A549 (cell line): Measurements from ENCODE around the gene ZBTB47. TPM values are rescaled to one million over a fixed set of nuclear protein-coding genes. Genes with fewer than 3 reads are reported as not detected.

Experiments
- ATAC-seq, 2 experiments: fragments of 200-7000 bp in 1 of 2; fragments of >200 bp in 1 of 2; cut with Nextera tagmentation in 1 of 2; cut with Tn5 transposase in 1 of 2; 3 replicates each; pipeline versions ENCODE4 v1.8.0 to v1.9.1; 2018 to 2020; ENCODE audit warnings: mild to moderate bottlenecking in 1 of 2, moderate library complexity in 1 of 2
- CTCF ChIA-PET: fragments of 300-600 bp; sonication (Branson Sonifier 250); formaldehyde crosslinking; extraction: SDS; loops from one replicate; lab custom pipeline; 2021; ENCODE audit warnings: antibody characterized with exemption, inconsistent platforms; lab: Yijun Ruan, JAX
- POLR2A ChIA-PET: fragments of 350-600 bp; formaldehyde crosslinking; extraction: SDS; loops from one replicate; lab custom pipeline; 2021; ENCODE audit warnings: antibody characterized with exemption, inconsistent platforms; lab: Yijun Ruan, JAX
- DNase-seq, 2 experiments: peaks; one replicate each; pipeline versions ENCODE4 v3.0.0 to v3.0.0-alpha.2; 2011 to 2016; ENCODE audit warnings: low read depth in 1 of 2, low spot score in 1 of 2
- FAIRE-seq: peaks from 2 replicates; lab custom pipeline; 2011; peaks lifted over from hg19 to GRCh38; lab: Jason Lieb, UNC
- H3K27ac ChIP-seq, 2 experiments: fragments of >200 bp; sonication (Bioruptor Twin); formaldehyde crosslinking; 3 replicates each; pipeline ENCODE4 v1.5.1; 2016 to 2017
- H3K4me1 ChIP-seq: fragments of >200 bp; sonication (Bioruptor Twin); formaldehyde crosslinking; 3 replicates; pipeline ENCODE4 v1.6.1; 2016
- H3K4me2 ChIP-seq: fragments of >200 bp; sonication (Bioruptor Twin); formaldehyde crosslinking; 3 replicates; pipeline ENCODE4 v1.6.1; 2016
- H3K4me3 ChIP-seq: fragments of >200 bp; sonication (Bioruptor Twin); formaldehyde crosslinking; 3 replicates; pipeline ENCODE4 v1.5.1; 2016
- H3K9me3 ChIP-seq: fragments of >200 bp; sonication (Bioruptor Twin); formaldehyde crosslinking; 3 replicates; pipeline ENCODE4 v1.6.1; 2016
- FOSB ChIP-seq: fragments of 250-450 bp; sonication (Bioruptor Pico); IDR thresholded peaks from 2 replicates; pipeline ENCODE4 v1.5.0; 2020; ENCODE audit warnings: mild to moderate bottlenecking, moderate library complexity
- FOXS1 ChIP-seq: fragments of 250-450 bp; sonication (Bioruptor Pico); IDR thresholded peaks from 2 replicates; pipeline ENCODE4 v1.5.0; 2020; ENCODE audit warnings: mild to moderate bottlenecking, moderate library complexity
- HEYL ChIP-seq: fragments of 250-450 bp; sonication (Bioruptor Pico); IDR thresholded peaks from 2 replicates; pipeline ENCODE4 v1.8.0; 2021; ENCODE audit warnings: mild to moderate bottlenecking, moderate library complexity
- HOXB13 ChIP-seq: fragments of 250-450 bp; sonication (Bioruptor Pico); IDR thresholded peaks from 2 replicates; pipeline ENCODE4 v1.5.0; 2020; ENCODE audit warnings: low read depth, mild to moderate bottlenecking, moderate library complexity
- JUN ChIP-seq, 2 experiments: fragments of >200 bp; sonication (Bioruptor Twin); formaldehyde crosslinking; IDR thresholded peaks; 2 replicates in 1 of 2; 3 replicates in 1 of 2; pipeline ENCODE4 v1.6.1; 2016 to 2017
- KDM1A ChIP-seq: fragments of 200-600 bp; sonication (generic); IDR thresholded peaks from 2 replicates; pipeline ENCODE4 v1.6.1; 2016; ENCODE audit warnings: low read depth, mild to moderate bottlenecking
- KDM5A ChIP-seq: fragments of 200-600 bp; sonication (generic); IDR thresholded peaks from 2 replicates; pipeline ENCODE4 v1.6.1; 2016; ENCODE audit warnings: antibody characterized with exemption, mild to moderate bottlenecking
- MAZ ChIP-seq: fragments of 150-350 bp; IDR thresholded peaks from 2 replicates; pipeline ENCODE4 v1.6.1; 2014; ENCODE audit warnings: antibody characterized with exemption, low read depth, low read length, borderline replicate concordance
- RAD21 ChIP-seq, 2 experiments: fragments of >200 bp in 1 of 2; sonication (Bioruptor Twin) in 1 of 2; formaldehyde crosslinking in 1 of 2; IDR thresholded peaks in 1 of 2; conservative IDR thresholded peaks in 1 of 2; 2 replicates in 1 of 2; 3 replicates in 1 of 2; pipeline ENCODE4 v1.6.1; 2012 to 2018; ENCODE audit warnings: inconsistent platforms in 1 of 2
- RCOR1 ChIP-seq: fragments of 150-350 bp; IDR thresholded peaks from 2 replicates; pipeline ENCODE4 v1.6.1; 2014; ENCODE audit warnings: antibody characterized with exemption, low read length, low read depth
- SREBF2 ChIP-seq: fragments of 450-650 bp; IDR thresholded peaks from 2 replicates; pipeline ENCODE4 v1.6.1; 2014; ENCODE audit warnings: mild to moderate bottlenecking, moderate library complexity
- ZC3H11A ChIP-seq: fragments of 450-650 bp; IDR thresholded peaks from 2 replicates; pipeline ENCODE4 v1.6.1; 2014; ENCODE audit warnings: antibody characterized with exemption, mild to moderate bottlenecking
- ZFP36 ChIP-seq: fragments of 450-650 bp; IDR thresholded peaks from 2 replicates; pipeline ENCODE4 v1.6.1; 2014; ENCODE audit warnings: borderline replicate concordance; ENCODE audit not compliant: partially characterized antibody
- WGBS: methylation state at CpG from one replicate; pipeline ENCODE4 v1.1.6; 2017; ENCODE audit errors: missing lambda C conversion rate; 5-methylcytosine and 5-hydroxymethylcytosine counted together
- polyA plus RNA-seq, 4 experiments: library from polyadenylated mRNA; depleted of rRNA in 3 of 4; stranded (reverse); fragments of >200 nt; fragmentation: RNase III in 1 of 4; extraction: RNeasy Plus Mini Kit Qiagen cat#74134 plus additional on column Dnase treatment in 1 of 4; gene quantifications; 2 replicates in 3 of 4; 3 replicates in 1 of 4; pipeline ENCODE4 v1.2.3, GENCODE V29; 2011 to 2017
- TF ChIP-seq, protein P1 (sequence below): IDR thresholded peaks from 2 replicates; pipeline ENCODE4 v1.6.1; 2012
- TF ChIP-seq, protein P2 (sequence below): fragments of >200 bp; sonication (Bioruptor Twin); formaldehyde crosslinking; IDR thresholded peaks from 3 replicates; pipeline ENCODE4 v1.5.1; 2016
- TF ChIP-seq, protein P3 (sequence below): fragments of >200 bp; sonication (Bioruptor Twin); formaldehyde crosslinking; IDR thresholded peaks from 2 replicates; pipeline ENCODE4 v1.6.1; 2016
- TF ChIP-seq, protein P4 (sequence below): fragments of 450-650 bp; IDR thresholded peaks from 2 replicates; pipeline ENCODE4 v1.6.1; 2014; ENCODE audit warnings: antibody characterized with exemption

Gene ZBTB47
- polyA plus RNA-seq, 2 of the 4 experiments (the other 2 are of a cell fraction) = 2.5 to 6.8 TPM

DNA sequence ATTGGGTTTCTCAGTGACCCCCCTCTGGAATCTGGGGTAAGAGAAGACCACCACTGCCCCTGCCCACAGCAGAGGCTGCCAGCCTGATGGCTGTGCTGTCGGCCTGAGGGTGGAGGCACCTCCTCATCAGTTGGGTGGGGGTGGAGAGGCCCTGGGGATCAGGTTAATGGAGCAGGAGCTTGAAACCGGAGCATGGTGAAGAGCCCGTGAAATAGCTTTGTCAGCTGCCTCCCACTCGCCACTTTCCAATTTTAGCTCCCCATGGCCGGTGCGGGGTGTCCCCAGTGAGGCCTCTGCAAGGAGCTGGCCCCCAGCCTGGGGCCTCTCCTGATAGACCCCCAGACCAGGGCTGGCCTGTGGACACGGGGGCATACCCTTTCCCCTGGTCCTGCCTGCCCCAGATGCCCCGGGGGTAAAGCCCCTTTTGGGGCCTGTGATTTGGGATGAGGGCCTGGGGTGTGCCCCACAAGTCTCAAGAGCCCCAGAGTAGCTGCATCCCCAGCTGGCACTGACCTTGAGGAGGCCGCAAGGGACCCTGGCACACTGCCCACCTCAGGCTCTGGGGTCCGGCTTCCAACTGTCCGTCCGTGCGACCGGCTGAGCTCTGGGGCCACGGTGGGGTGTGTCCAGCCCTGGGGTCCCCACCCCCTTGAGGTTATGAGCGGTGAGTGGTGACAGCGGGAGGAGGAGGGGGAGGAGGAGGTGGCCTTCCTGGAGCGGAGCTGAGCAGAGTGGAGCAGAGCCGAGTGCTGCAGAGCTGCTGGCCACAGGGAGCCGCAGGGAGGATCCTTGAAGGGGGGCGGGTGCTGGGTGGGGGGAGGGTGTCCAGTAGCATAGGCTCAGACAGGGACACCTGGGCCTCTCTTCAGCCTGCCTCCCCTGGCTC is 48.8 kb downstream of the ZBTB47 start, which contains the start of gene HHATL (continued):
- TF ChIP-seq, protein P1, sequence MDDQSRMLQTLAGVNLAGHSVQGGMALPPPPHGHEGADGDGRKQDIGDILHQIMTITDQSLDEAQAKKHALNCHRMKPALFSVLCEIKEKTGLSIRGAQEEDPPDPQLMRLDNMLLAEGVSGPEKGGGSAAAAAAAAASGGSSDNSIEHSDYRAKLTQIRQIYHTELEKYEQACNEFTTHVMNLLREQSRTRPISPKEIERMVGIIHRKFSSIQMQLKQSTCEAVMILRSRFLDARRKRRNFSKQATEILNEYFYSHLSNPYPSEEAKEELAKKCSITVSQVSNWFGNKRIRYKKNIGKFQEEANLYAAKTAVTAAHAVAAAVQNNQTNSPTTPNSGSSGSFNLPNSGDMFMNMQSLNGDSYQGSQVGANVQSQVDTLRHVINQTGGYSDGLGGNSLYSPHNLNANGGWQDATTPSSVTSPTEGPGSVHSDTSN = no peak

DNA sequence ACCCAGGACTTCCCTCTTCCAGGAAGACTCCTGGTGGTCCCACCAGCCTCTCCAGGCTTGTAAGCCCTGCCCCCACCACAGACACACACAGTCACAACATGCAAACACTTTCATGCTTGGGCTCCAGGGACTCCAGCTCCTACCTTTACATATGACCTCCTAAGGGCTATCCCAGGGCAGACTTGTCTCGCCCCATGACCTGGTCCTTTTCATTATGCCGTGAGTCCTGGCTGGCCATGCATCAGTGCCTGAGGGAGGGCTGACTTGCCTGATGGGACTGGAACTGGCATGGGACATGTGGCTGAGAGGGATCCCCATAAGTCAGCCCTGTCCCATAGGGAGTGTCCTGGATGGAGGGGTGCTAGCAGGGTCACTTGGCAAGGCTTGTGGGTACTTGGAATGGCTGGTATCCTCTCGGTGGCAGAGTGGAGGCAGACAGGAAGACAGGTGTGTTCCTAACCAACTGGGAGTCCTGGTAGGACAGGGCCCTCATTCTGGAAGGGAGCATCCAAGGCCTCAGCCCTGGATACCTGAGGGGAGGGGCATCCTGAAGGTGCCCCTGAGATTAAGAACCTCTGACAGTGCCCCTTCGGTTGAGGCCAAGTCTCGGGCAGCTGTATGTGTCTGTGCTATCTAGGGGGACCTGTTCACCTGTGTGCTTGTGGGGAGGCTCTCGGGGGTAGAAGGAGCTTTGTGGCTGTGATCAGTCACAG is 49.6 kb downstream of the ZBTB47 start:
- POLR2A ChIA-PET = no interaction called here
- no peaks in the 10 kb centered on the region for H3K4me1 ChIP-seq
- no peak overlapping the region for H3K27ac ChIP-seq
- CTCF ChIA-PET = no interaction called here
- H3K4me3 ChIP-seq = no peak overlapping the region
- ATAC-seq (no peak), FAIRE-seq (no peak), DNase-seq (no peak)
- no peaks in the 10 kb centered on the region for H3K9me3 ChIP-seq
- TF ChIP-seq KDM5A (no peak), SREBF2 (no peak), ZFP36 (no peak), JUN (IDR thresholded peaks at IDR 0.05) (no peak), ZC3H11A (no peak), RAD21 (conservative IDR thresholded peaks at IDR 0.05 in 1 of 2, IDR thresholded peaks at IDR 0.05 in 1 of 2) (no peak), HOXB13 (no peak), FOSB (CRISPR knock-in tag) (no peak), MAZ (no peak), KDM1A (no peak), RCOR1 (no peak)
- TF ChIP-seq, protein P2, sequence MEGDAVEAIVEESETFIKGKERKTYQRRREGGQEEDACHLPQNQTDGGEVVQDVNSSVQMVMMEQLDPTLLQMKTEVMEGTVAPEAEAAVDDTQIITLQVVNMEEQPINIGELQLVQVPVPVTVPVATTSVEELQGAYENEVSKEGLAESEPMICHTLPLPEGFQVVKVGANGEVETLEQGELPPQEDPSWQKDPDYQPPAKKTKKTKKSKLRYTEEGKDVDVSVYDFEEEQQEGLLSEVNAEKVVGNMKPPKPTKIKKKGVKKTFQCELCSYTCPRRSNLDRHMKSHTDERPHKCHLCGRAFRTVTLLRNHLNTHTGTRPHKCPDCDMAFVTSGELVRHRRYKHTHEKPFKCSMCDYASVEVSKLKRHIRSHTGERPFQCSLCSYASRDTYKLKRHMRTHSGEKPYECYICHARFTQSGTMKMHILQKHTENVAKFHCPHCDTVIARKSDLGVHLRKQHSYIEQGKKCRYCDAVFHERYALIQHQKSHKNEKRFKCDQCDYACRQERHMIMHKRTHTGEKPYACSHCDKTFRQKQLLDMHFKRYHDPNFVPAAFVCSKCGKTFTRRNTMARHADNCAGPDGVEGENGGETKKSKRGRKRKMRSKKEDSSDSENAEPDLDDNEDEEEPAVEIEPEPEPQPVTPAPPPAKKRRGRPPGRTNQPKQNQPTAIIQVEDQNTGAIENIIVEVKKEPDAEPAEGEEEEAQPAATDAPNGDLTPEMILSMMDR = no peak
- TF ChIP-seq, protein P3, sequence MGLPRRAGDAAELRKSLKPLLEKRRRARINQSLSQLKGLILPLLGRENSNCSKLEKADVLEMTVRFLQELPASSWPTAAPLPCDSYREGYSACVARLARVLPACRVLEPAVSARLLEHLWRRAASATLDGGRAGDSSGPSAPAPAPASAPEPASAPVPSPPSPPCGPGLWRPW = no peak
- TF ChIP-seq, protein P4, sequence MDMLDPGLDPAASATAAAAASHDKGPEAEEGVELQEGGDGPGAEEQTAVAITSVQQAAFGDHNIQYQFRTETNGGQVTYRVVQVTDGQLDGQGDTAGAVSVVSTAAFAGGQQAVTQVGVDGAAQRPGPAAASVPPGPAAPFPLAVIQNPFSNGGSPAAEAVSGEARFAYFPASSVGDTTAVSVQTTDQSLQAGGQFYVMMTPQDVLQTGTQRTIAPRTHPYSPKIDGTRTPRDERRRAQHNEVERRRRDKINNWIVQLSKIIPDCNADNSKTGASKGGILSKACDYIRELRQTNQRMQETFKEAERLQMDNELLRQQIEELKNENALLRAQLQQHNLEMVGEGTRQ = no peak
- 32% methylated on average over 4 of the region's 6 CpGs for WGBS
- no peak overlapping the region for H3K4me2 ChIP-seq

DNA sequence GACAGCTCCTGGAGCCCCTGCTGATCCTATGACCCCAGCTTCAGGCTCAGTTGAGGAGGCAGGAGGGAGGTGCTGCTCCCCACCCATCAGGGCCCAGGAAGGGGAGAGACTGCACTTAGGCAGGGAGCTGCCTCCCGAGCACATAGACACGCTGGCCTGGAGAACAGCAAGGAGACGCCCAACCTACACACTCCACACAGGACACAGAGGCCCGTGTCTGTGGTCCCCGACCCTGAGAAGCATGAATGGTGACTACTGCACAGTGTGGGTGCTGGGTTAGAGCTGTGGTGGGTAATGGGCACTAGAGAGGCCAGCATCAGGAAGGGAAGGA is 50.2 kb downstream of the ZBTB47 start:
- Histone ChIP-seq H3K4me2 (no peak overlapping the region), H3K9me3 (no peaks in the 10 kb centered on the region), H3K4me1 (no peaks in the 10 kb centered on the region), H3K4me3 (no peak overlapping the region), H3K27ac (no peak overlapping the region)
- DNase-seq (no peak), ATAC-seq (no peak), FAIRE-seq (no peak)
- ChIA-PET POLR2A (no interaction called here), CTCF (no interaction called here)
- 0% methylated on average over 1 of the region's 5 CpGs for WGBS
- TF ChIP-seq, protein P1 = no peak
- TF ChIP-seq, protein P4 = no peak
- no peak for TF ChIP-seq FOXS1 (CRISPR knock-in tag)
- TF ChIP-seq RCOR1 = no peak
- TF ChIP-seq HEYL = no peak
